ENCODE results near the gene CBX1. TPM values are rescaled to one million over a fixed set of nuclear protein-coding genes. Genes with fewer than 3 reads are reported as not detected.

CBX1 gene
- total RNA-seq, 1 donor from 2014 or later, result 64.6 TPM

GRCh38 chr17:48131216-48131824 lies 30.0 kb upstream of the CBX1 start:
- H3K4me3 Mint-ChIP-seq, result no peak overlapping the region
- no peaks in the 10 kb centered on the region for H3K9me3 Mint-ChIP-seq
- no peaks in the 10 kb centered on the region for H3K27me3 Mint-ChIP-seq
- H3K4me1 Mint-ChIP-seq, result no peaks in the 10 kb centered on the region
- peaks cover 20% of the 10 kb centered on the region for H3K36me3 Mint-ChIP-seq (ENCODE audit: low read depth)
- peak; percentile 88 for DNase-seq
- intact Hi-C loops (cut with micrococcal nuclease), result loop anchor here (2.0 kb wide), 2 partner anchors 51 to 107 kb away; no protein-coding TSS in a partner anchor
- H3K27ac Mint-ChIP-seq, result peak overlapping the region; percentile 15

GRCh38 chr17:48129981-48130380 lies 28.7 kb upstream of the CBX1 start:
- Mint-ChIP-seq H3K36me3 (ENCODE audit: low read depth) (peaks cover 18% of the 10 kb centered on the region), H3K4me1 (no peaks in the 10 kb centered on the region), H3K4me3 (no peak overlapping the region), H3K27me3 (no peaks in the 10 kb centered on the region), H3K27ac (no peak overlapping the region), H3K9me3 (no peaks in the 10 kb centered on the region)
- no peak for DNase-seq
- intact Hi-C loops (cut with micrococcal nuclease), result loop anchor here (2.0 kb wide), 2 partner anchors 49 to 105 kb away; no protein-coding TSS in a partner anchor

GRCh38 chr17:48128400-48128799 lies 27.1 kb upstream of the CBX1 start:
- no peaks in the 10 kb centered on the region for H3K27me3 Mint-ChIP-seq
- intact Hi-C loops (cut with micrococcal nuclease), result no loop called here
- H3K36me3 Mint-ChIP-seq (ENCODE audit: low read depth), result peaks cover 22% of the 10 kb centered on the region
- H3K4me3 Mint-ChIP-seq, result no peak overlapping the region
- H3K4me1 Mint-ChIP-seq, result peaks cover 5% of the 10 kb centered on the region
- no peaks in the 10 kb centered on the region for H3K9me3 Mint-ChIP-seq
- no peak overlapping the region for H3K27ac Mint-ChIP-seq
- DNase-seq, result no peak

GRCh38 chr17:48127371-48128051 lies 26.2 kb upstream of the CBX1 start:
- peaks cover 26% of the 10 kb centered on the region for H3K36me3 Mint-ChIP-seq (ENCODE audit: low read depth)
- no peak for DNase-seq
- no peaks in the 10 kb centered on the region for H3K27me3 Mint-ChIP-seq
- H3K27ac Mint-ChIP-seq, result no peak overlapping the region
- intact Hi-C loops (cut with micrococcal nuclease), result no loop called here
- no peaks in the 10 kb centered on the region for H3K9me3 Mint-ChIP-seq
- H3K4me3 Mint-ChIP-seq, result no peak overlapping the region
- peaks cover 6% of the 10 kb centered on the region for H3K4me1 Mint-ChIP-seq

- Mint-ChIP-seq H3K4me1 (peaks cover 6% of the 10 kb centered on the region), H3K27me3 (no peaks in the 10 kb centered on the region), H3K9me3 (no peaks in the 10 kb centered on the region), H3K27ac (peak overlapping the region; percentile 6), H3K4me3 (no peak overlapping the region), H3K36me3 (ENCODE audit: low read depth) (peaks cover 30% of the 10 kb centered on the region)
- intact Hi-C loops (cut with micrococcal nuclease), result no loop called here
- no peak for DNase-seq
Observed at GRCh38 chr17:48126532-48126850, 25.2 kb upstream of the CBX1 start.

- peak overlapping the region; percentile 6 for H3K27ac Mint-ChIP-seq
- peaks cover 6% of the 10 kb centered on the region for H3K4me1 Mint-ChIP-seq
Observed at GRCh38 chr17:48125829-48126531, 24.7 kb upstream of the CBX1 start.

GRCh38 chr17:48123776-48124388 lies 22.6 kb upstream of the CBX1 start:
- DNase-seq, result no peak
- no peaks in the 10 kb centered on the region for H3K27me3 Mint-ChIP-seq
- H3K36me3 Mint-ChIP-seq (ENCODE audit: low read depth), result peaks cover 43% of the 10 kb centered on the region
- no peaks in the 10 kb centered on the region for H3K9me3 Mint-ChIP-seq
- intact Hi-C loops (cut with micrococcal nuclease), result no loop called here
- peak overlapping the region; percentile 16 for H3K27ac Mint-ChIP-seq
- H3K4me3 Mint-ChIP-seq, result no peak overlapping the region
- H3K4me1 Mint-ChIP-seq, result peaks cover 6% of the 10 kb centered on the region

More at GRCh38 chr17:48125829-48126531, 24.7 kb upstream of the CBX1 start:
- H3K4me3 Mint-ChIP-seq, result no peak overlapping the region
- peaks cover 30% of the 10 kb centered on the region for H3K36me3 Mint-ChIP-seq (ENCODE audit: low read depth)
- H3K9me3 Mint-ChIP-seq, result no peaks in the 10 kb centered on the region
- DNase-seq, result no peak
- intact Hi-C loops (cut with micrococcal nuclease), result no loop called here
- H3K27me3 Mint-ChIP-seq, result no peaks in the 10 kb centered on the region

- Mint-ChIP-seq H3K27me3 (no peaks in the 10 kb centered on the region), H3K27ac (no peak overlapping the region), H3K4me3 (no peak overlapping the region), H3K9me3 (no peaks in the 10 kb centered on the region), H3K36me3 (ENCODE audit: low read depth) (peaks cover 47% of the 10 kb centered on the region), H3K4me1 (peaks cover 6% of the 10 kb centered on the region)
- no peak for DNase-seq
- intact Hi-C loops (cut with micrococcal nuclease), result no loop called here
Observed at GRCh38 chr17:48123111-48123510, 21.8 kb upstream of the CBX1 start.

- no peak for DNase-seq
- Mint-ChIP-seq H3K36me3 (ENCODE audit: low read depth) (peaks cover 51% of the 10 kb centered on the region), H3K27me3 (no peaks in the 10 kb centered on the region), H3K9me3 (no peaks in the 10 kb centered on the region), H3K4me3 (no peak overlapping the region), H3K4me1 (peaks cover 6% of the 10 kb centered on the region), H3K27ac (no peak overlapping the region)
- intact Hi-C loops (cut with micrococcal nuclease), result no loop called here
Observed at GRCh38 chr17:48122665-48123045, 21.4 kb upstream of the CBX1 start.

GRCh38 chr17:48121923-48122664 lies 20.8 kb upstream of the CBX1 start:
- peaks cover 53% of the 10 kb centered on the region for H3K36me3 Mint-ChIP-seq (ENCODE audit: low read depth)

GRCh38 chr17:48113201-48113676 lies 12.0 kb upstream of the CBX1 start:
- H3K4me3 Mint-ChIP-seq, result peak overlapping the region; percentile 68

More at GRCh38 chr17:48121923-48122664, 20.8 kb upstream of the CBX1 start:
- no peak overlapping the region for H3K4me3 Mint-ChIP-seq
- intact Hi-C loops (cut with micrococcal nuclease), result no loop called here
- no peak overlapping the region for H3K27ac Mint-ChIP-seq
- H3K4me1 Mint-ChIP-seq, result peaks cover 6% of the 10 kb centered on the region
- DNase-seq, result no peak
- no peaks in the 10 kb centered on the region for H3K27me3 Mint-ChIP-seq
- H3K9me3 Mint-ChIP-seq, result no peaks in the 10 kb centered on the region

GRCh38 chr17:48111937-48112241 lies 10.6 kb upstream of the CBX1 start:
- peak overlapping the region; percentile 82 for H3K27ac Mint-ChIP-seq
- no peak for DNase-seq
- H3K9me3 Mint-ChIP-seq, result no peaks in the 10 kb centered on the region
- H3K27me3 Mint-ChIP-seq, result no peaks in the 10 kb centered on the region
- H3K4me3 Mint-ChIP-seq, result peak overlapping the region; percentile 35
- H3K36me3 Mint-ChIP-seq (ENCODE audit: low read depth), result peaks cover 24% of the 10 kb centered on the region
- intact Hi-C loops (cut with micrococcal nuclease), result no loop called here
- H3K4me1 Mint-ChIP-seq, result peaks cover 45% of the 10 kb centered on the region

More at GRCh38 chr17:48113201-48113676, 12.0 kb upstream of the CBX1 start:
- Mint-ChIP-seq H3K27me3 (no peaks in the 10 kb centered on the region), H3K9me3 (no peaks in the 10 kb centered on the region), H3K4me1 (peaks cover 37% of the 10 kb centered on the region), H3K27ac (peak overlapping the region; percentile 87), H3K36me3 (ENCODE audit: low read depth) (peaks cover 27% of the 10 kb centered on the region)
- DNase-seq, result peak; percentile 89
- intact Hi-C loops (cut with micrococcal nuclease), result no loop called here

- Mint-ChIP-seq H3K27me3 (no peaks in the 10 kb centered on the region), H3K36me3 (ENCODE audit: low read depth) (peaks cover 23% of the 10 kb centered on the region), H3K9me3 (no peaks in the 10 kb centered on the region), H3K4me3 (no peak overlapping the region), H3K27ac (peak overlapping the region; percentile 14), H3K4me1 (peaks cover 48% of the 10 kb centered on the region)
- DNase-seq, result no peak
- intact Hi-C loops (cut with micrococcal nuclease), result no loop called here
Observed at GRCh38 chr17:48110761-48111160, 9.5 kb upstream of the CBX1 start.
